C4-2B (cell line): ENCODE measurements around the gene MCCC1.

ENCODE experiments used
- CTCF ChIP-seq: fragments of 450-650 bp; conservative IDR thresholded peaks from 2 replicates; pipeline ENCODE4 v1.5.1; 2017; ENCODE audit warnings: mild to moderate bottlenecking
- ZFX ChIP-seq: fragments of 450-650 bp; IDR thresholded peaks from 2 replicates; pipeline ENCODE4 v1.6.1; 2017

GRCh38 chr3:182983876-182984275, 115.4 kb downstream of the MCCC1 start:
- TF ChIP-seq CTCF (no peak), ZFX (no peak)
